ENCODE results near the gene ITFG1.
"Not testable (repeated sequence)": the region's sequence is repeated elsewhere in the genome, so short reads cannot be mapped to it uniquely, and the experiment has no call there.

The ITFG1 gene

DNA sequence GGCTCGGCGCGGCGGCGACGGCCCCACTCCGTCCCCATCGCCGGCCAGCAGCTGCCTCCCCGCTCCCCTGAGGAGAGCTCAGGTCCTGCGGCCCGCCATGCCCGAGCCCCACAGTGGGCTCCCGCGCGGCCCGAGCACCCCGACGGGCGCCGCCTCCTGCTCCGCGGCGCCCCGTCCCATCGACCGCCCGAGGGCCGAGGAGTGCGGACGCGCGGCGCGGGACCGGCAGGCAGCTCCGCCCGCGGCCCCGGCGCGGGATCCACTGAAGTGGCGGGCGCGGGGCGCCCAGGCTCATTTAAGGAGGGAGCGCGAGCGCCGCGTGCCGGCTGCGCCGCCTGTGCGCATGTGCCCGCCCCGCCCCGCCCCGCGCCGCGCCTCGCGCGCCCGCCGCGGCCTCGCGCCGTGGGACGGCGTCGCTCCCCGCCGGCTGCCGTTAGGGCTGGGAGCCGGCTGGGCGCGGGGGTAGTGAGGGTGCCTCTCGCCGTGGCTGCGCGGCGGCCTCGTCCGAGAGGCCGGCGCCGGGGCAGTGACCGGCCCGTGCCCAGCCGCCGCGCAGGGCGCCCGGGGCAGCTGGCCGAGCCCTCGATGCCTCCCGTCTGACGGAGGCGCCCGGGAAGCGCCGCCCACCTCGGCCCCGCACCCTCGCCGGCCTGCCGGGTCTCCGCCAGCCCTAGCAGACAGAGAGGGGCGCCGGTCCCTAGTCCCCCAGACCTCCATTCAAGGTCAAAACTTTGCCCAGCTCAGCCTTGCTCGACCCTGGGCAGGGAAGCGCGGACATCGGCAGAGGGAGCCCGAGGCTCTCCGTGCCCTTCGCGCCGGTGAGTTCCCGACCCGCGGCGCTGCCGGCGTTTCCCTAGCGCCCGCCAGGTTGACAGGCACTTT lies 316.9 kb downstream of the ITFG1 start, which contains the start of gene NETO2:
Gene NETO2, minus strand, starts transcription at position 269 of the 882 bp plus-strand sequence. CDS start 333 bp downstream, outside the sequence.
- DNase-seq, result peak; percentile 76

DNA sequence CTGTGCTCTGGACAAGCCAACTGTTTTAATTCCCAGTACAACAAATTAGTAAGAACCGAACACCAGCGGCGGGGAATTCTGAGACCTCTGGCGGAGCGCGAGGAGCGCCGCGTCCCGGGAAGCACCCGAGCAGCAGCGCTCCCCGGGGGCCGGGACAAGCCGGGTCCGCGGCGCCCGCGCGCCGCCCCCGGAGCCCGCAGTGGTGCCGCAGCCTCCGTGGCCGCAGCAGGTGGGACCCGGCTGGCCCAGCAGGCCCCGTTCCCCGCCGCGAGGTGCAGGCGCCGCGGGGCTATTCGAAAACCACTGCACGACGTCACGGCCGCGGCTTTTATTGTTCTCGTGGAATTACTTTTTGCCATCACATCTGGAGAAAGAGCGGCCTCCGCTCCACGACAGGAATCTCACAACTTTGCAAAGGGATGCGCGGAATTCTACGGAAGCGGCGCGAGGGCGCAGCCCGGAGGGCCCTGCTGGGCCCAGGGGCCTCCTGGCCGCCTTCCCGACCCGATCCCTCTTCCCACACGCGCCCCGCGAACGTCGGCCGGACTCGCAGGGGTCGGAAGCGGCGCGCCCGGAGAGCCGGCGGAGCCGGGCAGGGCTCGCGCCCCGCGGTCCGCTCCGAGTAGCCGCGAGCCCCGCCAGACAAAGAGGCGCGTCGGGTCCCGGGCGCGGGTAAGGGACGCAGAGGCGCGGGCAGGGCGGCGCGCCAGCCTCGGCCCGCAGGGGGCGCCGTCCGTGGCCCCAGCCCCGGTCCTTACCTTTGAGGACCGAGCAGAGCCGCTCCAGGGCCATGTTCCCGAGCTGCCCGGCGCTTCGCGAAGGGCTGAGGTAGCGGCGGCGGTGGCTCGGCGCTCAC lies 317.8 kb downstream of the ITFG1 start:
- DNase-seq, result peak; percentile 77

DNA sequence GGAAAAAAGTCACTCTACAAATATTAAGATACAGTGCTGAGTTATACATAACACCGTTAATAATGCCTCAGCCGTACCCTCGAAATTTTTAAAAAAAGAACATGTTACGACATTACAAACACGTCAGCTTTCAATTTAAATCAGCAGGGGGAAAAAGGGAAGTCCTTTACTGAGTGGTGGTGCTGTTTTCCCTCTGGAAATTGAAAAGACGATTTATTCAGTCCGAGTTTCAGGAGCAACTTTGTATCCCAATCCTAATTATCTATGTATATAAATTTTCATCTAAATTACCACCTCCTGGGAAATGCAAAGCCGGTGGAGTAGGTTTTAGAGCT lies 318.4 kb downstream of the ITFG1 start:
- no peak for DNase-seq

DNA sequence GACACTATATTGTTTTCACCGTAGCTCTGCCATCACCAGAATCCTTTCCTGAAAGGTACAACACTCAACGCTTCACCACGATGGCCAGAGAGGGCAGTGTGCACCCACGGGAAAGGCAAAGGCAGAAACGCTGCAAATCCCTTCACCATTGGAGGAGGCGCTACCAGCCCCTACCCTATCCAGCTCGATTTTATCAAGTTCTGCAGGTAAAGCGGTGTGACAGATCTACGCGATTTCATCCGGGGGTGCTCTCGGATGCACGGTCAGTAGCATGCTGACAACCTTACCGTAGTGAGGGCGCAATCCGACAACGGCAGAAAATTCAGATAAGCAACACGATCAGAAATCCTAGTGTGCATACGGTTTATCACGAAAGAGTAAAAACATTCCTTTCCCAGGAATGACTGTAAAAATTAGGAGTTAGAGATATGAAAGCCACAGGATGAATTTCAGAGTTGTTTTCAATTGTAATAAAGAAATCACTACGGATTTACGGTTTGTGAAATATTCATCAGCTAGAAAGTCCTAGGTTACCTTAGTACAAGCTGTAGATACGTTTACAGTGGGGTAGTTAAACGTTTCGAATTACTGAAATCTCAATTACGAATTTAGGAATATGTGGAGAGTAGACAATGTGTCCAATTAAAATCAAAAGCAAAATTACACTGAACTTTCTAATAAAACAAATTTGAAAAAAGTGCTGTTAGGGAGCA lies 318.9 kb downstream of the ITFG1 start:
- DNase-seq, result peak; percentile 87

DNA sequence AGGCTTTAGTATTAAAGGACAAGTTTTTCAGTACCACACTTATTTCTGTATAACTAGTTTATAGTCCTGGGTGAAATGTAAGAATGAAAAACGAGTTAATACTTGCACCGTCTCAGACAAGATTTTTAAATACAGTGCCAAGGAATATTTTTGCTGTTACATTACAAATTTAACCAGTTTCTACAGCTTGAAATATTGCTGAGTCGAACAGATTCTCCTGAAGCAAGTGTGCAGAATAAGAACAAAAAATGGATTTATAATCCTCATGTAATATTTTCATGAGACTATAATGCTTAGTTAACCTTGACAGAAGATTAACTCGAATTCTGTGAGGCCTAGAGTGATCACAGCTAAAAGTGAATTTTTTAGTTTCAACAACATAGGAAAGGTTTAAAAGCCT lies 320.2 kb downstream of the ITFG1 start:
- DNase-seq, result no peak

DNA sequence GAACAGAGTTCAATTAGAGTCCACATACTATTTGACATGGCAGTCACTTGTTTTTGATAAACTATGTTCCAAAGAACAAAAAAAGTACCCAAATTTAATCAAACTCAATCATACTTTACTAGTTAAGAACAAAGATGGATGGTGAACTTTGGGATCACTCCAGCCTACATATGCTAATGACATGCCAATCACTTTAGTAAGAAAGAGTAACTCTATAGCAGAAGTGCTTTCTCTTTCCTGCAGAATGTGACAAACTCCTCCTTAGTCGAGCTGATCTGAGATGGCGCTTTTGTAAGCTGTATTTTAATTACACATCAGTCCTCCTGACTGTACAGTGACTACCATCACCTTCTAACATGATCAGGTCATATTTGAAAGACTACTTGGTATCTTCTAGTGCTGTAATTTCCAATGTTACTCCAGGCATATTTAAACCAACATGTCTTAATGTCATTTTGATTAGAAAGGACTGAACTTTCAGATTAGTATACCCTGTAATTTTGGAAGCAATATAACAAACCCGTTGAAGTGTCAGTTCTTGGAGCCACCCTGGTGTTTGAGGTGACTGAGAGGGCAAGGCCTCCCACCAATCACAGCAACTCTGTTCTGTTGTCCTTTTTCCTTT lies 321.2 kb downstream of the ITFG1 start:
- no peak for DNase-seq

DNA sequence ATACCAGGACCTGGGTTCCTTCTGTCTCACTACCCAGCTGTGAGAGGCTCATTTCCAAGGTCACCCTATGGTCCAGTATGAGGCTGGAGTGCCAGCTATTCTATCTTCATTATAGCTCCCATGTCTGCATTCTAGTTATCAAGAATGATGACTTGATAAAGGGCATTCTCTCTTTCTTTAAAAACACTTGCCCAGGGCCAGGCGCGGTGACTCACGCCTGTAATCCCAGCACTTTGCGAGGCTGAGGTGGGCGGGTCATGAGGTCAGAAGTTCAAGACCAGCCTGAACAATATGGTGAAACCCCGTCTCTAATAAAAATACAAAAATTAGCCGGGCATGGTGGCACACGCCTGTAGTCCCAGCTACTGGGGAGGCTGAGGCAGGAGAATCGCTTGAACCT lies 322.9 kb downstream of the ITFG1 start:
- DNase-seq, result not testable (repeated sequence)

DNA sequence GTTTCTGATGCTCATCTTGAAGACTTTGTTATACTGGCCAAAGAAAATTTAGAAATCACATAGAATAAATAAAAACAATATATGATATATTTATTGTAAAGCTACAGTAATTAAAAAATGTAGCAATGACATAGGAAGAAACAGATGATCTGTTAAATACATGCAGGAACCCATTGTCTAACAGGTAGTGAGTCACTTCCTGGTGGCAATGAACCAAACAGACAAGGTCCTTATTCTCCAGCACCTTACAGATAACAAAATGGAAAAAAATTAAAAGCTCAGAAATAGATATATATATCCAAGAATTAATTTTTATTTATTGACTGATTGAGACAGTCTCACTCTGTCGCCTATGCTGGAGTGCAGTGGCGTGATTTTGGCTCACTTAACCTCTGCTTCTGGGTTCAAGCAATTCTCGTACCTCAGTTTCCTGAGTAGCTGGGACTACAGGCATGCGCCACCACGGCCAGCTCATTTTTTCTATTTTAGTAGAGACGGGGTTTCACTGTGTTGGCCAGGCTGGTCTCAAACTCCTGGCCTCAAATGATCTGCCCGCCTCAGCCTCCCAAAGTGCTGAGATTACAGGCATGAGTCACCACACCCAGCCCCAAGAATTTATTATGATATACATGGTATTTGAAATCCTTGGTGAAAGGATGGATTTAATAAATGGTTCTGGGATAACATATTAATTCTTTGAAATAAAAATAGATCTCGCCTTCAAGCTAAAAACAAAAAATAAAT lies 324.6 kb downstream of the ITFG1 start:
- DNase-seq, result peak; percentile 28

DNA sequence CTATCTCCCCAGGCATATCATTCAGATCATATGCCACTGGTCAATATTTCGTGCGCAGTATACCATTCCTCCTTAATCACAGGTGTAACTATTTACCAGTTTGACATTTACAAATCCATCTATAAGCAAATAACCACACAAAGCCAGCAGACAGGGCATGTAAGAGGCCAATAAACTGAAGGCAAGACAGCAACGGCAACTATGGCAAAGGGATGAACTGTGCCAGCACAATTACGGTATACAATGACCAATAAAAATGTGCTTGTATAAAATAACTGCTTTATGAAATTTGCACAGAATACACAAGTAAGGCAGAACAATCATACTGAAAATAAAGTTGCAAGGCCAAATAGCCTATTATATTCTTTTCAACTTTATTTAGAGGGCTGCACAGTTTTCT lies 326.3 kb downstream of the ITFG1 start:
- DNase-seq, result no peak

DNA sequence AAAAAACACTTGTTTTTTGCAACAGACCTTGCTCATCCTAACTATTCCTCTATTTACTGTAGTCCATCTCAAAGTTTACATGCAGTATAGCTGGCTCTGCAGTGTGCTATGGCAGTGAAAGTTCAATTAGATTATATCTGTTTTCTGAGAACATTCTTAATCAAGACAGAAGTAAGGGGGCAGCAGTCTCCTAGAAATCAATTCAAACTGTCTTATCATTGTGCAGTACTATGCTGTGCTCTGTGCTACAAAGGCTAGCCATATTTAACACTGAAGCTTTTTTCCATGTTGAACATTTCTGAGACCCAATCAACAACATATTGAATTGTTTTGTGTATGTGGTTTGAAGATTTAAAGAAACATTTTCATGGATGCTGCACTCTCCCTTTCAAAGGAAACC lies 328.6 kb downstream of the ITFG1 start:
- no peak for DNase-seq

DNA sequence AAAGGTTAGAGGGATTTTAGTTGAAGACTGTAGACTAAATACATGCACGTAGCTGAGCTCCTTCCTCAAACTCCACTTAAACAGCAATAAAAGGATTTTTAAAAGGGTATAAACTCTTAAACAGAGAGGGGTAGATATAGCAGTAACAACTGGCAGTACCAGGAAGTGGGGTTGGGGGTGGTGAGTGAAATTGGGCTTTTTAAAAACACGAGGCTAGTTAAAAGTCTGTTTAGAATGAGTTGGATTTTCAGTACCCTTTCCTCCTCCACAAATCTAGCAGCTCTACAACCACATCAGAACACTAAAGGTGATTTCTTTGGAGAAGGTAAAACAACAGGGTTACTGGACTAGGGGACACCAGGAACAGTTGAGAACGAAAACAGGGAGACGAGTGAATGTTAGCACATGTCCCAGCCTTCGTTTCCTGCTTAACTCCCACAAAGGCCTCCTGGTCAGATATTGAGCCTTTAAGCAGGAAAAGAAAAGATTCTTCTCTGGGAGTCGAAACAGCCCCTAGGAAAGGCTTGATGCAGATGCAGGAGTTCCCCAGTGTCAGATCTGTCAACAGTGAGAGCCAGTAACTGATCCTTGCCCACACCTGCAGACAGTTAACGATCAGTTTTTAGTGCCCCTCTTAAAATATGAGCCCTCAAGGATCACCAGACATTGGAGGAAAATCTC lies 331.0 kb downstream of the ITFG1 start:
- no peak for DNase-seq

DNA sequence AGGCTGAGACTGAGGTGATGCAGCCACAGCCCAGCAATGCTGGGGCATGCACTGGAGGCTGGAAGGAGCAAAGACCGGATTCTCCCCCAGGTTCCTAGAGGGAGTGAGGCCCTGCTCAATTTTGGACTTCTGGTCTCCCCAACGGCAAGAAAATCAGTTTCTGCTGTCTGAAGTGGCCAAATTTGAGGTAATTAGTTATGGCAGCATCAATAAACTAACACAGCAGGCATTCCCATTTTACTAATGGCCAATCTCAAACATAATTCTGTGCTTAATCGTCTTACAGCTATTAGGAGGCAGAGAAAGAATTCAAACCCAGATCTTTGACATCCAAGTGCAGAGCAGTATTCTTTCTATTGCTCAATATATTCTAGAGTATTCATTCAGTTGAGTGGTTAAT lies 333.3 kb downstream of the ITFG1 start:
- DNase-seq, result no peak

DNA sequence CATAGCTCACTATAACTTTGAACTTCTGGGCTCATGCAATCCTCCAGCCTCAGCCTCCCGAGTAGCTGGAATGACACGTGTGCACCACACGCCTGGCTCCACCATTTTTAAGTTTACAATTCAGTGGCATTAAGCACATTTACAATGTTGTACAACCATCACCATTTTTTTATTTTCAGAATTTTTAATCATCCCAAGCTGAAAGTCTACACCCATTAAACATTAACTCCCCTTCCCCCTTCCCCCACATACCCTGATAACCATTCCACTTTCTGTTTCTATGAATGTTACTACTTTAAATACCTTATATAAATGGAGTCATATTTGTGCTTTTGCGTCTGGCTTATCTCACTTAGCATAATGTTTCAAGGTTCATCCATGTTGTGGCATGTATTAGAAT lies 335.1 kb downstream of the ITFG1 start:
- DNase-seq, result no peak

DNA sequence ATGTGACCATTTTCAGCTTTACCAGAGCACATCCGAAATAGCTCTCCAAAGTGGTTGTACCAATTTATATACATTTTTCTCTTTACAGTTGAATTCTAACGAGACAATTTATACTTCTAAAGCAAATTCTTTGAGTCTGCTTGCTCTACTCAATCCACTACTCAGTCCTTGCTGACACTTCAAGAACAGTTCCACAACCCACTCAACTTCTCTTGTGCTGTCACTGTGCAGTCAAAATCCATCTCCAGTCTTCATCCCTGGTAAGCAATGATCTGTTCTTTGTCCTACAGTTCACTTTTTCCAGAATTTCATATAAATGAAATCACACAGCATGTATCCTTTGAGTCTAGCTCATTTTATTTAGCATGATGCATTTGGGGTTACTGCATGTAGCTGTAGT lies 347.7 kb downstream of the ITFG1 start:
- no peak for DNase-seq

DNA sequence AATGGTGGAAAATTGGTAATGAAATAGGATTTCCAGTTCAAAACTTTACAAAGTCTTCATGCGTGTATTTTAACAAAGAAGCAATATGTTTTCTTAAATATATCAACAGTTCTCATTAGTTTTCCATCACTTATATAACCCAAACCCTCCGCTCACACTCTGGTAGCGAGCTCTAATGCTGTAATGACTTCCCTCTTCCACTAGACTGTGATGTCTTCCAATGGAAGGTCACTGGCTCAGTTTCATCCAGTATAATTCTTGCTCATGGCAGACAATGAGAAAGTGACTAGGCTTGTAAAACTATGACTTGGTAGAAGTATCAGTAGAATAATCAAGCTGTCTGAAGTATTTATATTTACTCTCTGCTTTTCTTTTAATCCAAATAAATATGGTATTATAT lies 349.9 kb downstream of the ITFG1 start:
- no peak for DNase-seq

DNA sequence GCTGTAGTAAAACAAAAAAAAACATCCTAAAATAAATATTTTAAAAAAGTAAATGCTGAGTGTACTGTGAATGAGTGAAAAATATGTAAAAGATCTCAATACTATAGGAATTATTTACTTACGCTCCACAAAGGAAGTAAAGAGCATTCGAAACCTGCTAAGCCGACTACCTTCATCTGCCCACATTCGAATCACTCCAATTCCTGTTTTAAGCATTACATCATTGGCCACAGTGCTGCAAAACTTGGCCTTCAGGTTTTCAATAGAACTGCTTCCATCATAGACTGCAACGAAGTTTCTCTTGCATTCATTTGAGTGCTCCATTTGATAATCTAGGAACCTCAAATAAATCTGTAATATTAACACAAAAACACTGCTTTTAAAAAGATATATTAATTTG lies 351.5 kb downstream of the ITFG1 start:
- DNase-seq, result no peak
